ENCODE data around the gene ASNSD1.

GRCh38 chr2:189683348-189683747 lies 22.1 kb downstream of the ASNSD1 start:
- TF ChIP-seq POLR2A (IDR thresholded peaks at IDR 0.05) (no peak), CTCF (IDR thresholded peaks at IDR 0.05) (no peak)

All from right lobe of liver (tissue), 4 donors.